GM19099 (cell line): ENCODE results near the gene MAPK4.

Source experiments
- POLR2A ChIP-seq: IDR thresholded peaks from 3 replicates; pipeline ENCODE4 v1.6.1; 2011; ENCODE audit warnings: low read depth; ENCODE audit not compliant: insufficient read length; ENCODE audit errors: extremely low read depth

The MAPK4 gene

DNA sequence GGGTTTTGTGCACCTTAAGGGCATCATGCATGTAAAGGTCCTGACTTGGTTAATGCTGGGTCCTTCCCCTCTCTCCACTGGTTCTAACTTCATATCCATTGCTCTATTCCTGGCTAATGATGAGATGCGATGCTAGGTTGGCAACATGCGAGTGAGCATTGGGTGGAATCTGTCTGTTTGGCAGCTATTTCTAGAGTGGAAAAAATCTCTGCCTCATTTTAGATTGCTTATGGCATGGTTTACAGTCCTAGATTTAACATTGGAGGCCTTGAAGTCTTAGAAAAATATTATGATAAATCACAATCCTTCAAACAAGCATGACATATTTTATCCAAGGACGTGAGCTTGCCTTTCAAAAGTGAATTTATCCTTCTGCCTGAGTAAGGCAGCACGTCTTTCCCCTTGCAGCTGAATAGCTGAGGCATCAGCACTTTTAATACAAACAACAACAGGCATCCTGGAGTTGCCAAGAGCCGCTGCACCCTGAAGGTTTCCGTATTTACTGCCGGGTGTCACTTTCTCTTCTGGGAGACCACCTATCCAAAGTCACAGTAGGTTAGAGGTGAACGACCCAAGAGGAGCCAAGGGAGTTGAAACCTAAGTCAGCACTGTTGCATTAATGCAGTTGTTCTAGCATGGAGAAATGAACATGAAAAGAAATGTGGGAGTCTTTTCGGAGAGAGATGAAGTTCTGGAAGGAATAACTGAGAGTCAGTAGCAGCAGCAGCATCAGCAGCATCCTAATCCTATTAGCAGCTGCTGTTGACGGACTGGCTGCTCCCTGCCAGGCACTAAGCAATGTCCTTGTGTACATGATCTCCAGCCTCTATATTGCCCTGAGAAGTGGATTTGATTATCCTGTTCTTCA, 78.4 kb downstream of the MAPK4 start:
- no peak for TF ChIP-seq POLR2A

DNA sequence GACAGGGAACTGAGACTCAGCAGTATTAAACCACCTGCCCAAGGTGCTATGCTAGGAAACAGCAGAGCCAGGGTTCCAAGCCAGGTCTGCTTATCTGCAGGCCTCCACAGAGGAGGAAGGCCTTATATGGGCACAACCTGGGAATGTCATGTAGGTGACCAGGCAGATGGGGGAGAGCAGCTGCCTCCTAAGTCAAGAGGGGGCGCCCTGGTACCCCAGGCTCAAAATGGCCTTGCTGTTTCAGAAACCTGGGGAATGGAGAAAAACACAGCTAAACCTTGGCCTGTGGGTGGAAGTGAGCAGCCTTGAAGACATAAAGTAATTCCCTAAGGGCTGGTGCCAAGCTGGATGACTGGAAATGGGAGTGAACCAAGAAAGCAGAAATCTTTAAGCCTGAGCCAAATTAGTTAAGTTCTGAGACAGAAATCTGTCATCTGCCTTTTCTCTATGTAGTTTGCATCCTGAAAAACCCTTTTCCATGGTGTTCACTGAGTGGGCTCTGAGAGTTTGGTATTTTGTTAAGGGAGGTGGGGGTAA, 79.1 kb downstream of the MAPK4 start:
- no peak for TF ChIP-seq POLR2A

DNA sequence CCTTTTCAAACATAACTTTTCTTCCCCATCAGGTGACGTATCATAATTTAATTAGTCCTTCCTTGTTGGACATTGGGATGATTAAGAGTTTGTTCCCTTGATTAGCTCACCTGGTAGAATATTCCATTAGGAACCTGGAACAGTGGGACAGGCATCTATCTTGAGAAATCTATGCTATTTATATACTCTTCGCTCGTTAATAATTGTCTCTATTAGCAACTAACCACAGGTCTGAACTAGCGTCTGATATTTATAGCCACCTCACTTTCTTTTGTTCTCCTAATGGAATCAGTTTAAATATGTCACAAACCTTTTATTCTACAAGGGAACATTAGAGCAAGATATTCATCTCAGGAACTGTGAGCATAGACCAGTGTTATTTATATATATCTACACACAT, 79.8 kb downstream of the MAPK4 start:
- TF ChIP-seq POLR2A, result no peak

DNA sequence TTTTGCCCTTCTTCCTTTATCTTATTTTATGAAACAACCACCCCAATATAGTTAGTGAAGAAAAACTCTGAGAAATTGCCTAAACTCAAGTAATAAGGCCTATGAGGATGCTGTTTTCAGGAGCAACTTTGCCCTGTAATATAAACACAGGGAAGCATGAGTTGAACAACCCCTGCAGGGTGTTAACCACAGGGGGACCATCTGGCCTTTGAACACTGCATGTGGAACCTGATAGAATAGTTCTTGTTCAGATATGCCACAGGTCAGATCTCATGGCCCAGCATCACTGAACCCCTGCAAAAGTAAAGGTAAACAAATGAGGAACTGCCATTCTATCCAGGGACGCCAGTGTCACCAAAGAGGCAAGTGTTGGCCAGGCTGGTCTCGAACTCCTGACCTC, 82.6 kb downstream of the MAPK4 start:
- no peak for TF ChIP-seq POLR2A

DNA sequence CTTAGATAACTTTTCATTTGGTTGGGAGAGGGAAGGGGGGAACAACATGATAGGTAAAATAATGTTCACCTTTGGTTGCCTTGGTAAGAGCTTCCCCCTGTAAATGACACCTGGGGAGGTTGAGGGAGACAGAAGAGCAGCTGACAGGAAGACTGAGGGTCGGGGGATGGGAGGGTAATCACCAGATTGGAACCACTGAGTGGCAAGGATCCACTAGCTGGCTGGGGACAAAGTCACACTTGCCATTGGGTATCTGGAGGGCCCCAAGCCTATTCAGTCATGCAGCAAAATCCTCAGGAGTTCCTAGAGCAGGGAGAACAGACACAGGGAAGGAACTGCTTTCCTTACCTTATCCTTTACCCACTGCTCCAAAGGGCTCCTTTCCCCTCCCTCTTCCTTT, 84.3 kb downstream of the MAPK4 start:
- no peak for TF ChIP-seq POLR2A

DNA sequence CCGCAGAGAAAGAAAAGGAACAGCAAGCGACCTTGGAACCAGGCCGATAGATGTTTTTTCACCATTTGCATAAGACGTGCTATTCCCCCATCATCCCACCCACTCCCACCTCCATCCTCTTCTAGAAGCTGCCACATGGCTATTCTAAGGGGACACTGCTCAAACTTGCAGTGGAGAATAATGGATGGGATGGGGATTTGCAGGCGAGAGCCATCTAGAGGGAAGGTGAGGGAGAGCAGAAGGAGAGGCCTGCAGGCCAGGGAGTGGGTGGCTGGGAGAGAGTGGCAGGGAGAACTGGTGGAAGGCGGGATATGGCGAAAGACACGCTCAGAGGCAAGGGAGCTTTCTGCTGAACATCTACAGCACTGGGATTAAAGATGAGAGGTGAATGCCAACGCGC, 84.9 kb downstream of the MAPK4 start:
- TF ChIP-seq POLR2A, result no peak

DNA sequence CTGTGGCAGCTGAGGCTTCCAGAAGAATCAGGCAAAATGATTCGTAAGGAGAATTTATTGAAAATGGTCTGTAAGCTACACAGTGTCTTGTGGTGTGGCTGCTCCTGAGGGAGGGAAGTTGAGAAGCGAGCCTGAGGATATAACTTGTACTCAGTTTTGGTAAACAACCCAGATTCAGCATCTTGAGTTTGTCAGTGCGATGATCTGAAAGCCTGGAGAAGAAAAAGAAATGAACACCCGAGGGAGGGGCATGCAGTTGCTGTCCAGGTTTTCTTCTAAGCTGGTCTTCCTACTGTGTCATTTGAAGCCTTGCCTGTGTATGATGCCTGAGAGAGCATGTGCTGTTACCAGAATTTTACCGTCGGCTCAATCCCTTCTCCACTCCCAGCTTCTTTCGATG, 87.3 kb downstream of the MAPK4 start:
- TF ChIP-seq POLR2A, result no peak

DNA sequence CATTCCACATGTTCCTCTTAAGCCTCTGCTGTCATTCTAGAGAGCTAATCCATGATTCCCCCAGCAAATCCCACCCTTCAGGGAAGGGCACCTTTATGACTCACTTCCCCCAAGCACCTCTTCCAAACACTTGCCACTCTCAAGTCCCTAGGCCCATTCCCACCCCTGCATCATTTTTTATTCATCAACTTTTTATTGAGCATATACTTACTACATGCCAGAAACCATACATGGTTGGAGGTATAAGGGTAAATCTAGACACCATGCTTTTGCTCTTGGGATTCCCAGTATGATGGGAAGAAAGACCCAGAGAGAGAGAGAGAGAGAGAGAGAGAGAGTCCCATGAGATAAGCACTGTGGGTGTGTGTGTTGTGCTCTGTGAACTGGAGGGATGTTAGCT, 87.9 kb downstream of the MAPK4 start:
- TF ChIP-seq POLR2A, result no peak

DNA sequence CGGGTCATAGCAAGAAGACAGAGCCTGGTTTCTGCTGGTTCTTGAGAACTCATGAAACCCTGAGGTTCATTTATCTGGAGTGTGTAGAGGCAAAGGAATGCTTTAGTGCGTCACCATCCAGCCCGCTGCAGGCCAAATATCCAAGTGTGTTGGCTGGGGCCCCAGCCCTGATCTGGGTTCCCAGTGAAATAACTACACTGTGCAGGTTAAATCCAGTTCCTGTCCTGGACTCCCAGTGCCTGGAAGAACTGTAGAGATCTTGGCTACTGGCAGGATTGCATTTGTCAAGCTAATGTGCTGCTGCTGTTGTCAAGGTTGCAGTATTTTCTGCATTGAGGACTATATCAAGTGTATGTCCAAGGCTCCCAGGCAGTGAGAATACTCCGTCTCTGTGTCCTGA, 89.9 kb downstream of the MAPK4 start:
- TF ChIP-seq POLR2A, result no peak

DNA sequence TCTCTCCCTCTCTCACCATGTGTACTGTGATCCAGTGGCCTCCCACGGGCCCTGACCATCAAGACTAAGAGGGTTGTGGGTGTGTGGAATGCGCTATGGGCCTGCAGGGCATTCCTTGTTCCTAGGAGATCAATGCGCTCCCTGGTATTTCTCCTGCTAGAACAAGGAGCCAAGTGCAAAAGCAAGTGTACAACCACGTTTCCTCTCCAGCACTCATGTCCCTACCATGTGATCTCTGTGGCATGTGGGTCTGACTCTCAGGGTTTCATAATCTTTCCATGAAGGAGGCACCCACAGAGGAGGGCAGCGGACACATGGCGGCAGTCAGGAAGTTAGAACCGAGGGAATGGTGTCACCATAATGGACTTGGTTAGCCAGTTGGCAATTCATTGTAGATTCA, 91.4 kb downstream of the MAPK4 start:
- no peak for TF ChIP-seq POLR2A

DNA sequence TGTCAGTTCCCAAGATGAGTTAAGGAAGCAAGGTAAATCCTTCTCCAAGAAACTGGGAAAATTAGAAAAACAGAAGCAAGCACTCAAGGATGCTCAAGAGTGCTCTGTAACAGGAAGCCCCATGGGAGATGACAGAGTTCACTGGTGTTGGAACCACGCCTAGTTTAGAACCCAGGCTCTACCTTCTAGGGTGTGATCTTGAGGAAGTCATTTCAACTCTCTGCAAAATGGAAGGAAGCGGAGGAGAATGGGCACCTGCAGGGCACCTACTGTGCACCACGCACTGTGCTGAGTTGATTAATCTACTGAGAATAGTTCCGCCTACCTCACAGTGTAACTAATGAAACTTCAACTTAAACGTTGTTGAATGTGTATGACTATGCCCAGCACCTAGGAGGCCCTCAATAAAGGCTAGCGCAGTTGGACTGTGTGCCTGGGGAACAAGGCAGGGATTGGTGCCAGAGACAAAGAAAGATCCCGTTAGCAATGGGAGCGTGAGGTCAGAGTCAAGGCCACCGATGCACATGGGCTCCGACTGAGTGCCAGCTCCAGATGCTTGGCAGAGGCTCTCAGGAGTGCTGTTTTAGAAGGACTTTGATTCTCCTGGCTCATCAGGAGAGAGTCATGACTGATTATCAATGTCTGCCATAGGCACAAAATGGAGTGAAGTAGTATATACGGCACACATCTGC, 93.7 kb downstream of the MAPK4 start:
- TF ChIP-seq POLR2A, result no peak

DNA sequence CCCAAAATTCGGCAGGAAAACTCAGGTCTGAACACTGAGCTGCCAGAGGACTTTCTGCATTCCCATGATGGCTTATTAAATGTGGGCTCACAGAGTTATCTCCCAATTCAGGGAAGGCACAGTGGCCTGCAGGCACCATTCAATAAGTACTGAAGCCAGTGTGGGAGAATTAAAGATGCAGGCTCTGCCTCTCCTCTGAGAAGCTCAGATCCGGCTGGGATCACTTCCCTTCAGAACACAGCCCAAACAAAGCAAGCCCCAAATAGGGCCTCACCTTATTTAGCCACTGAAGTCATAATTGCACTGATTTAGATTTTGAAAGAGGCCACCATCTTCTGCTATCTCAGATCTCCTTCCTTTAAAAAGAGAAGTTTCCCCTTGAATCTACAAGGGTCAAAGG, 94.3 kb downstream of the MAPK4 start:
- no peak for TF ChIP-seq POLR2A

DNA sequence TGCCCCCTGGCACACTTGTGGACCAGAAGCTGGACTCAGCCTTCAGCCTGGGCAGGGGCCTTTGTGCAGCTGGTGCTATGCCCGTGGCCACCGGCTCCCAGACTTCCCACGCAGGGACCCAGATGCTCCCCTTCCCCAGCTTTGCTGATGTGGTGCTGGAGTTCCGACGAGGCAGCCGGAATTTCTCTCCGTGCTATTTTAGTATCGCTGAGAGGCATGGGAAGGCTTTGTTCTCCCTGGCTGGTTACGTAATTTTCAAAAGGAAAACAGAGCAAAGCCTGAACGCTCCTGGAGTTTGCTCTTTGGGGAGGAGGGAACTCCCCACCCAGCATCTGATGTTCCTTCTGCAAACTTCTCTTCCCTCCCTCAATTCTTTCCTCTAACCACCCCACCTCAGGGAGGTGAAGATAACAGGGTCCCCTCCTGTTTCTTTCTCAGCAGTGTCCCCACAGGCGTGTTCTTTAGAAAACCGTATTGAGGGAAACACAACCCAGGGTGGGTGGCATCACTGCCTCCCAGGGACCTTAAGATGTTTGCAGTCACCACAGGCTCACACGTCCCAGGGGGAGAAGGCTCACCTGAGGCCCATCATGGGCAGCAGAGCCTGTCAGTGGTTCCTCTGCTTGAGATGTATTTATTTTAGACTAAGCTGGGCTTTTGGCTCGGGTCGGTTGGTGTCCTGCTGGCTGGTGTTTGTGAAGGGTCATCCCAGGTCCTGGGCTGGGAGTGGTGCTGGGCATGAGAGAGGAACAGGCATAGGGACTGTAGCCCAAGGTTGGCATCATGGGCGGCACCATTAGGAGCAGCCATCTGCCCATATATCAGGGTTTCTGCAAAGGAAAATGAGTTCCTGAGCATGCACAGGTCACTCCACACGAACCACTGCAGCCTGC, 95.0 kb downstream of the MAPK4 start:
- no peak for TF ChIP-seq POLR2A

DNA sequence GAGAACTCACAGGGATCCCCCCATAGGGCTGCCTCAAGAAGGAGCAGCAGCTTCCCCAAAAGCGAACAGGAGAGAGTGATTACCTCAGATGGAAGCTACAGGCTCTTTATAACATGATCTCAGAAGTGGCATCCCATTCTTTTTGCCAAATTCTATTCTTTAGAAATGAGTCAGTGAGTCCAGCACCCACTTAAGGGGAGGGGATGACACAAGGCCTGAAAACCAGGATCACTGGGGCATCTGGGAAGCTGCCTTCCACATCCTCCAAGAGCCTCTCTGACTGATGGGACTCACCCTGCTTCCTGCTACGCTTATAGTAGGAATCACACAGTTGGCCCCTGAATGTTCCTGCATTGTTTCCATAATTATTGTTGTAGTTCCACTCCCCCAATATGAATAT, 96.5 kb downstream of the MAPK4 start:
- no peak for TF ChIP-seq POLR2A

DNA sequence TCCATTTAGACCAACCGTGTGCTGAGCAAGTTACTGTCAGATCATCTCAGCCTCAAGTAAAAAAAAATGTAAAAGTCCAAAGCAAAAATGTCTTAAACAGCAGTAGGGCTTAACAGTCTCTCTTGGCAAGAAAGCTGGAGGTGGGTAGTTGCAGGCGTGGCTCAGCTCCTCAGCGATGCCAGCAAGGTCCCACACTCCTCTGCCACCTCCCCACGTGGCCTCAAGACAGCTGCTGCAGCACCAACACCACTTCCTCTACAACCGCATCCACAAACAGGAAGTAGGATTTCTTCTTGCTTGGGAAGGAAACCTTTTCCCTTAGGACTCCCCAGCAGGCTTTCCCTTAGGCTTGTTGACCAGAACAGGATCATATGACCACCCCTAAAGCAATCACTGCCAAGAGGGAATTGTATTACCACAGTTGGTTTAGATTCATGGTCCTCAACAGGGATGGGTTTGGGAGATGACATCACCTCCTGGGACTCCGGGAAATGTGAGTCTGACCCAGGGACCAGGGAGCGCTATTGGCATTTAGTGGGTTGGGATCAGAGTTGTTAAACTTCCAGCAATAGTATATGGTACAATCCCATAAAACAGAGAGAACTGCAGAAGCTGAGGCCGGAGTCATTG, 97.1 kb downstream of the MAPK4 start:
- no peak for TF ChIP-seq POLR2A

DNA sequence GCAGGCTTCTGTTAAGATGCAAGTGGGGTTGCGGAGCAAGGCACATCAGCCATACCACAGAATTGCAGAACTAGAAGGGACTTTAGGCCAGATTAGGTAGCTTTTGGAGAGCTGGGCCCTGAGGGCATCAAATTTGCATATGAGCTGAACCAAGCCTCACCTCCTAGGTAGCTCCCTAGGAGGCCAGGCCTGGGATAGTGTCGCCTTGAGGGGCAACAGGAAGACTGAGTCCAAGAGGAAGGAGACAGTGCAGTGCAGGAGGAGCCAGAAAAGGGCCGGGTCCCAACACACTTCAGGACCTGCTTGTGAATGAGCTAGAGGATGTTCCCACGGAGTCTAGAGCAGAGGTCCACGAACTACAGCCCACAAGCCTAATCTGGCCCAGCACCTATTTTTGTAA, 98.7 kb downstream of the MAPK4 start:
- no peak for TF ChIP-seq POLR2A
